GM19372 (cell line): ENCODE data around the gene SUCLG1.

Experiments used
- ATAC-seq: cut with Tn5 transposase; IDR thresholded peaks from one replicate; pipeline ENCODE4 v1.9.1; 2021; ENCODE audit warnings: mild to moderate bottlenecking, low read depth, moderate library complexity; ENCODE audit not compliant: unreplicated experiment

Gene SUCLG1

DNA sequence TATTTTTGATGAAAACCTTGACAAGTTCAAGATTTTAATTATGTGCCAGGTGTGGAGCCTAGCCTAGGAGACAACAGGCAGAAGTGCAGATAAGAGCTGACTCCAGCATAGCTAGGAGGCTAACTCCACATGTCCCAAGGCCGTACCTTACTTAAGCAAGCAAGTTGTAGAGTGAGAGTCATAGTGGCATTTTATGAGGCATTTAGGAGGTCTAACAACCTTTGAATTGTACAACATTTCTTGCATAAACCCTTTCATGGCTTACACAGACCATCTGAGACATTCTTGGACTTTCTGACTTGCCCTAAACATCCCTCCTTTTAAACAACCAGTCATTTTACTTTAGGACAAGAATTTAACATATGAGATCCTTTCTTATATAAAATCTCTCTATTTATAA, 8.3 kb upstream of the SUCLG1 start:
- ATAC-seq = no peak

- ATAC-seq = no peak
Observed at GRCh38 chr2:84461310-84461709, 2.2 kb upstream of the SUCLG1 start.

- ATAC-seq = no peak
Observed at GRCh38 chr2:84460670-84461069, 1.6 kb upstream of the SUCLG1 start.

- no peak for ATAC-seq
Observed at GRCh38 chr2:84459944-84460429, 907 bp upstream of the SUCLG1 start.

- peak; percentile 28 for ATAC-seq
Observed at GRCh38 chr2:84458551-84459017, 496 bp downstream of the SUCLG1 start.

DNA sequence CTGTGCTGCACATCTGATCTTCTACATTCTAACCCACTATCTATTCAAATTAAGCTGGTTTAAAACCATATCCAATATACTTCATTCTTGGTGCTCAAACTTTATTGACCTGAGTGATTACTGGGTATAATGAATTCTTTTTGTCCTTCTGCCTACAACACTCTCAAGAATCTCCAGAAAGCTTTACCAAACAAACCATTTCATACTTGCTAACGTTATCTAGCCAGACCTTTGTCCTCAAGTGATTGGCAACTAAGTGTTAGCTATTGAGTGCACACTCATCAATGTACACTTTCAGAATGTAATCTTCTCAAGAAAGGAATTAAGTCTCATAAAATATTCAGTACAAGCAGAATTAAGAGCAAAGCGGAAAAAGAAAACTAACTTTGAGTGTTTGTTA, 1.4 kb downstream of the SUCLG1 start:
- ATAC-seq = no peak

GRCh38 chr2:84456156-84456555, 2.9 kb downstream of the SUCLG1 start:
- ATAC-seq = no peak

GRCh38 chr2:84454581-84454980, 4.5 kb downstream of the SUCLG1 start:
- no peak for ATAC-seq

DNA sequence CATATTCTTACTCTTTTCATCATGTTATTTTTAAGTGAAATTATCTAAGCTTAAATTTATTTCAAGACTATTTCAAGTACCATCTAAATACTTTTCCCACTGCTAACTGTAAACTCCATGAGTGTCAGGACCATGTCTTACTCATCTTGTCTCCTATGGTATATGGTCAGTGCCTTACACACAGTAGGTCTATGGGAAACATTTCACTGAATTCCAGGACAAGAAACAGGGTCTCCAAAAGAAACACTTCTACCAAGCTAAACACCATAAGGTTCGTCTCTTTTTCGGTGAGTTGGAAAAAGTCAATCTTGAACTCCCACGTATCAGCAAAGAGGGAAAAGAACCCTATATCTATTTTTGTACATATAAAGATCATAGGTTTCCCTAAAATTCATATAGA, 6.5 kb downstream of the SUCLG1 start:
- ATAC-seq = no peak

GRCh38 chr2:84451579-84451978, 7.5 kb downstream of the SUCLG1 start:
- no peak for ATAC-seq

- ATAC-seq = no peak
Observed at GRCh38 chr2:84450288-84451227, 8.5 kb downstream of the SUCLG1 start.

DNA sequence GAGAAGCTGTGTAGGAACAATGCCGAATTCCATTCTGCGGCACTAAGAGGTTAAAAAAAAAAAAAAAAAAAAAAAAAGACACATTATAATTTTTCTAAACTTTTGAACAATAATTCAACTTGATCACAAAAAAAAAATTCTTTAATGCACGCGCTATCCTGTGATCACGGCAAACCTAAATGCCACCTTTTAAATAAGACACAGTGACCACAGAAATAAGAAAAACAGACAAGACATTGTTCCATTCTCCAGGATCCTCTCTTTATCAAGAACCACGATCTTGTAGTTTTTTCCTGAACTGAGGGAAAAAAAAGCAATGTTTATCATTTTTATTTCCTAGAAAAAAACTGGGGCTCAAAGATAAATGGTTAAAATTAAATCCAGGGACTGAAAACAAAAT, 9.4 kb downstream of the SUCLG1 start:
- ATAC-seq = no peak

- ATAC-seq = no peak
Observed at GRCh38 chr2:84449055-84449454, 10.0 kb downstream of the SUCLG1 start.

DNA sequence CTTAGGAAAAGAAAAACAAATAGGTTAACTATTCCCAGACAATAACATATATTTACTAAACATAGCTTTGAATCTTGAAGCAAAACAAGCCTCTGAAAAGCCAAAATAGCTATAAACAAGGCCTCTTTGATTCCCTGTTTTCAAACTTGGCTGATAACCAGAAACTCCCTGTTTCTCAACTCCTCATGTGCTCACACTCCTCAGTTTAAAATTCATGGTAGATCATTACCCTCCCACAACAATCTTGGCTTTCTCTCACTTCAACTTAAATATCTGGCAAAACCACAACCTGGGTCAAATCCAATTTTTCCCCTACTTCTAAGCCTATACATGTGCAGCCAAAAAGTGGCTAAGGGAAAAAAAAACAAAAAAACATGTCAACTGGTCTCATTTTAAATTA, 15.6 kb downstream of the SUCLG1 start:
- ATAC-seq = no peak

GRCh38 chr2:84442888-84443287, 16.2 kb downstream of the SUCLG1 start:
- no peak for ATAC-seq

DNA sequence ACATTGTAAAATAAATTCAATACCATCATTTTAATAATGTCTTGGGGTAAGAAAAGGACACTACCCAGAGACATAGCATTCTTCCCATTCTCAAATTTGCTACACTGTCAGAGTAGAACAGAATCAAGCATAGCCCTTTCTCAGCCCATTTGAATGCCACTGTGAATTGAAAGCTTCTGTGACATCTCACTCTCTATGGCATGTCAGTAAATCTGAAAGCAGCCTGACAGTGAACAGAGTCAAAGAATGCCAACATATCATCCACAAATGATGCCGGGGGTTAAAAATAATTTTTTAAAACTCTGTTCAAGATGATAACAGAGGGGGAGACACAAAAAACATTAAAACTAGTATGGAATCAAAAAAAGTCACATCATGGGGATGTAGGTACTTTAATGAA, 17.6 kb downstream of the SUCLG1 start:
- no peak for ATAC-seq

DNA sequence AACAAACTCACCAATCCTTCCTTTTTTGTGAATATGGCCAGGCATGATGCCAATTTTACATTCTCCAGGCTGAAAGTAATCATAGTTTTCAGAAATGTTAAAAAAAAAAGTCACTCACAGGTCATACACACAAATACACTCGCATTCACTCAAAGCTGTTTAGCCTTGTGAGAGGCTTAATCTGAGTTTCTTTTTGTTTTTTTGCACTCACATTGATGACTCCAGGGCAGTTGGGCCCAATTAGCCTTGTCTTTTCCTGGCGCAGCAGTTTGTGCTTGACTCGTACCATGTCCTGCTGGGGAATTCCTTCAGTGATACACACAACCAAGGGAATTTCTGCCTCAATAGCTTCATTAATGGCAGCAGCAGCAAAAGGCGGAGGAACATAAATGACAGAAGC, 18.0 kb downstream of the SUCLG1 start:
- no peak for ATAC-seq

GRCh38 chr2:84435345-84436025, 23.6 kb downstream of the SUCLG1 start:
- ATAC-seq = no peak

DNA sequence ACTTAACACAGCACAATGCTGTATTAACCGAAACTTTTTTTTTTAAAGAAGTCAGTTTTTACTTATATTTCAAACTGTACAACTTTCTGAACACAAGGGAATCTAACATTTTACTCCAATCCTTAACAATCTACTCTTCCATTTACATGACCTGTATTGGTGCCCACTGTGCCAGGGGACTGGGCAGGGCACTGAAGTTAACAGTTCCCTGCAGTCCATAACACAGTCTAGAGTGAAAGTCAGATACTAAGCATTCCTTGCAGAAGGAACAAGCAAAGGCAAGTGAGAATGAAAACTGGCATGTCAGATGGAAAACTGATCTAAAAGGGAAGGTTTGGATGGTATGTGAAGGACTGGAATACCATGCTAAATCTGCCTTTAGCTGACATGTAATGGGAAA, 29.8 kb downstream of the SUCLG1 start:
- ATAC-seq = no peak

- no peak for ATAC-seq
Observed at GRCh38 chr2:84427235-84428138, 31.6 kb downstream of the SUCLG1 start.

DNA sequence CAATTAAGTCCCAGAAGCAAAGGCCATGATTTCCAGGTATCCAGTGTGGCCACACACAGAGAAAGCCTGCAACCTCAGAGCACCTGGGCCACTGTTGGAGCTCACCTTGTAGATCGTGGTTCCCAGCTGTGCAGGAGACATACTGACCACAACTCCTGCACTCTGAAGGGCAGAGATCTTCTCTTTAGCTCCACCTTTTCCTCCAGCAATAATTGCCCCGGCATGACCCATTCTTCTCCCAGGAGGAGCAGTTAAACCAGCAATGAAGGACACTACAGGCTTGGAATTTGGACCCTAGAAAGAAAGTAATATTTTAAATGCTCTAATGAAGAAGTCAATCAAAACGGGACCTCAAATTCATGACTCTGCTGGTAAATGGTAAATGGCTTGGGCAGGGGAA, 33.8 kb downstream of the SUCLG1 start:
- no peak for ATAC-seq
